HG03469 (cell line): ENCODE results near the gene THAP2.

Experiments used
- ATAC-seq: cut with Tn5 transposase; IDR thresholded peaks from one replicate; pipeline ENCODE4 v1.9.1; 2021; ENCODE audit warnings: mild to moderate bottlenecking, moderate library complexity, moderate number of reproducible peaks; ENCODE audit not compliant: unreplicated experiment

Gene THAP2

DNA sequence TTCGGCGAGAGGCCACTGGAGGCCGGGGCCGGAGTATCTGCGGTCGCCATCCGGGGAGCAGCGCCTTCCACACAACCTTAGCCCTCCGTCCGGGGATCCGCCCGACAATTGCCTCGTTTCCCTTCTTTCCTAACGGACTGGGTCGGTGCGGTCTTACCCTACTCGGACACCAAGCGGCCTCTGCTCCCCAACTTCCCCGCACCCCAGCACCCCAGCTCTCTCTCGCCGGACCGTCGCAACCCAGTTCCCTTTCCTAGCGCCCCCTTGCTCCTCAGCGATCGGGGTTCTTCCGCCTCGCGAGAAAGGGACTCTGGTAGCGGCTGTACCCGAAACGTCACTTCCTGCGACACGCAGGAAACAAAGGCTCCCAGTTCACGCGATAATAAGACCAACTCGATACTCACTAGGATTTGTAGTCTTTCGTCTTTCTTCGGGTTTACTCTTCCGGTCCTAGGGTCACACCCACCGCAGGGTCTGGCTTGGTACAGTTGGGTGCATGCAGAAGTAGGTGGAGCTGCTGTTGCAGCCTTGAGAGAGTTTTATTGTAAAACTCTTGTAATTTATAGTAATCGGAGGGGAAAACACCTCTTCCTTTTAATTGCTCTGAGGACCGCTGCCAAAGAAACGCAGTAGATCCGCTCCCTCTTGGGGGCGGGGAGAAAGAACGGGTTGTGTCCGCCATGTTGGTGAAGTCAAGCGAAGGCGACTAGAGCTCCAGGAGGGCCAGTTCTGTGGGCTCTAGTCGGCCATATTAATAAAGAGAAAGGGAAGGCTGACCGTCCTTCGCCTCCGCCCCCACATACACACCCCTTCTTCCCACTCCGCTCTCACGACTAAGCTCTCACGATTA, at the start of gene THAP2, which contains the start of gene ZFC3H1:
TSS of gene THAP2 (plus strand) at position 741 of the 850 bp plus-strand sequence. CDS start 209 bp downstream, outside the sequence.
TSS of gene ZFC3H1 (minus strand) at position 288 of the 850 bp plus-strand sequence. CDS start at position 50, 238 bp downstream.
- ATAC-seq: peak; percentile 87

DNA sequence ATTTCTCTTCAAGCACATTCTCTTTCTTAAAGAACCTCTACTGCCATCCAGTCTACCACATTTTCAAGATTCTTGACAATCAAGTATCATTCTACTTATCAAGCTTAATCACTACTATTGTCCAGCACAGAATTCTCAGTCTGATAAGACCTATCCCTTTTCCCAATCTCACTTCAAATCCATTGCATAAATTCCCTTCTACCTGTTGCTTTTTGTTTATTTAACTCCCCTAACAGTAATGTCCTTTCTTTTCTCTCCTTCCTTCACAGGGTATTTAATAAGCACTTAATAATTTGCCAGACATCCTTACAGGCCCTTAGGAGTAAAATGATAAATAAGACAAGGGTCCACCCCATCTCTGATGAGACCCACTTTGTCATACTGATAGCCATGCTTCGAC, 42.2 kb upstream of the THAP2 start:
- no peak for ATAC-seq

DNA sequence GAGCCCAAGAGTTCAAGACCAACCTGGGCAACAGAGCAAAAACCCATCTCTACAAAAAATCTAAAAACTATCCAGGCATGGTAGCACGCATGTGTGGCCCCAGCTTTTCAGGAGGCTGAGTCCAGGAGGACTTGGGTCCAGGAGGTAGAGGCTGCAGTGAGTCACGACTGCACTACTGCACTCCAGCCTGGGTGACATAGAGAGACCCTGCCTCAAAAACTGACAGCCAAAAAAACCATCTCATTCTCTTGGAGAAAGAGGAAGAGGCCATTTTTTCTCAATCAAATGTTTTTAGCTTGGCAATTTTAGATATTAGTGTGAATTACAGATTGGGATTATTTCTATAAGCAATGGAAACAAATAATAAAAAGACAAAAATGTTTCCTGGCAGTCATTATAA, 38.6 kb upstream of the THAP2 start:
- no peak for ATAC-seq

DNA sequence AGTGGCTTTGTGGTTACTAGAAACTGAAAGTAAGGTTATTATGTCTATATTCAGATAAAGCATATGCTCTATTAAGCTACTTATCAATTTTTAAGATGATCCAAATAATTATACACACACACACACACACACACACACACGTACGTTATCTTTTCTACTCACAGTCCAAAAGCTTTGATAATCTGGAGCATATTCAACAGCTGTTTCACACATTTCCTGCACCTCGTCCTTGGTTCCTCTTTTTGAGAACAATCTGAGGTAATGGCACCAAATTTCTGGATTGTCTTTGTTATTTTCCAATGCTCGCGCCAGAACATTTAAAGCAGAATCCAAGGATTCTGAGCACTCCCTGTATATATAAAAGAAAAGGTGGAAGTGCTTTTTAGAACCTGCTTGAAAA, 38.0 kb upstream of the THAP2 start:
- ATAC-seq: peak; percentile 66

DNA sequence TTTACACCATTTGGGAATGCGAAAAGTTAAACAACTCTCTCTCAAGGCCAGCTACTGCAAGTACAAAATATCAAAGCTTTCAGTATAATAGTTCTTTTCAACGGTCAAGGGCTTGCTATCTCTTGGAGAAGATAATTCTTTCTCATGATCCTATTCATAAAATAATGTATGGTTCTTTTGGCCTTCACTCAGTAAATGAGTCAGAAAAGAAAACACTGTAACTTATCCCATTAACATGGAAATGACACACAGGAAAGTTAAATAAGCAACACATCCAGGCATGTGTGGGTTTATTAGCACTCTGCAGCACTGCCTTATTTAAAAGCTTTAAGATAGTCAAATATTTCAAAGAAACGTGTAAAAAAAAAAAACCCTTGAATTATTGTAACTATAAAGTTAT, 37.3 kb upstream of the THAP2 start:
- no peak for ATAC-seq

DNA sequence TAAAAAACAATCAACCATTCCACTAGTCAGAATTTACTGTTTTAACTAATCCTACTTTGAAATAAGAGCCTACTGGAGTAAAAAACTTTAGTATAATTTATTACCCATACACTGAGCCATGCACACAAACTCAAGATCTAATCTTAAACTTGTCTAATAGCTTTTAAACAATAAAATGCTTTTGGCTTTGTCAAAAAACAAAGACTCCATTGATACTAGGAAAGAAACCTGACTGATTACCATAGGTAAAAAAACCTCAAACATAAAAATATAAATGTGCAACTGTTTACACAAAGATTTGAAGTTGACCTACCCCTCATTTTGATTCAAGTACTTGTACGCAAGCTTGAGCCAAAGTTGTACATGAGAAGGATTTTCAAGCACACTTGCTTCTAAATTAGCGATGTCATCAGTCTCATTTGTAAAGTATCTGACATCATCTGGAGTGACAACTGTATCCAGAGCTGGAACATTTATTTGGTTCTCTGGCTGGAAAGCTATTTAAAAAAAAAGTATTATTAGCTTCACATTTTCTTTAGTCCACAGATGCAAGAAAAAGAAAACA, 36.6 kb upstream of the THAP2 start:
- ATAC-seq: no peak

DNA sequence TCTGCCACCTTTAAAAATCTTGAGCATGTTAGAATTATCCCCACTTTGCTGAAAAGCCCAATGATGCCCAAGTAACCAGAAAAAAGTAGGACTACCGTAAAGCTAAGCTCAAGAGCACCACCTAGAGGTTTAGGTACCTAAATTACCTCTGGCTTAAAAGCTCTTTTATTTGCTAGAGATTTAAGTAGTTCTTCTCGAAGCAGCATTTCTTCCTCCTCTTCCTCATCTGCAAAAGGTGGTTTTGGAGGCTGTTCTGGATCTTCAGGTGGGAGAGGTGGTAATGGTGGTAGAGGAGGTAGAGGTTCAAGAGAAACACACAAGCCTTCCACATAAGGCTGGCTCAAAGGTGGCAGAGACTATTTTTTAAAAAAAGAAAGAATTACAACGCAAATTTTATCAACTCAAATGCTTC, 27.4 kb upstream of the THAP2 start:
- no peak for ATAC-seq

DNA sequence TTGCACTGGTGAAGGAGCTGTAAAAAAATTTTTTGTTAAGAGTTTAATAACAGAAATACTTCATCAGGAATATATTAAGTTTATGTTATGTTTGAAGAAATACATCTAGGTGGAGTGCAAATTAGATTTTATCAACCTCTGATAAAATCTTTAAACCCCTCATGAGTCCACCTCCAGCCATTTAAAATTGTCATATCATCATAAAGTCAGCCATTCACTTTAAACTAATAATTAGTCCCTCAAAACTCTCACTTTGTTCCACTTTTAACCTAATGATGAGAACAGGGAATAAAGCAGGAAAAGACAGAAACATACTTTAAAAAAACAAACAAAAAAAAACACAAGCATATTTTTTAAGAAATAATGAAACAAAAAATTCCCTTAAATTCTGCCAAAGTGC, 25.6 kb upstream of the THAP2 start:
- ATAC-seq: no peak

DNA sequence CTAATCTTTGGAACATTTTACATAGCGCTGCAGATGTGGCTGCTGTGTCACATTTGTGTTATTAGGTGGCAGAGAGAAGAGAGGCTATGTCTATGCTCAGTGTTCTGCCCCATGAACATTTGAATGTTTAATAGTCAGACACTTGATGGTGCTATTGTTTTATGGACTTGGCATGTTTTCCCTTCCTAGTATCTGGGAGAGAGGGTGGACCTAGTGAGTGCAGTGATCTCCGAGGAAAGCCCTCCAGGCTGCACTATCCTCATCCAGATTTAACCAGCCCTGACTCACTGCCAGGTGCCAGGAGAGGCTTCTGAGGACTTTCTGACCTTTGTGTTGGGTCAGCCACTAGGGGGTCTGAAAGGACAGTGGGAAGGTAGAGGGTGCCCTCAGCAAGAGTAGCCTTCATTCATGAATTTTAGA, 24.8 kb upstream of the THAP2 start:
- no peak for ATAC-seq

DNA sequence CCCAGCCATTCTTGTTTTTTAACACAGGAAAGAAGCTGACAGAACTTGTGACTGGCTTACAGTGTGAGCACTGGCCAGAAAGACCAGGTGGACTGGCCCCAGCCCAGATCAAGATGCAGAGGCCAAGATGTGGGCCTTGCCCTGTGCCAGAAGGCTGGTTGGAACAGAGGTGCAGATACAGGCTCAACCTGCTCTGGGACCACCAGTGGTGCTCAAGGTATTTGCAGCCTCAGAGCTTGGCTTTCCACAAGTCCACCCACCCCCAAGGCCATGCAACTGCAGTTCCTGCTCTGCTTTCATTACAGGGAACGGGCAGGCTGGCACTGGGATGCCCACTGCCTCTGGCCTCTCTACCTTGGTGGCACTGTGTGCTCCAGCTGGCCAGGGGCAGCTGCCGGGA, 23.8 kb upstream of the THAP2 start:
- ATAC-seq: no peak

DNA sequence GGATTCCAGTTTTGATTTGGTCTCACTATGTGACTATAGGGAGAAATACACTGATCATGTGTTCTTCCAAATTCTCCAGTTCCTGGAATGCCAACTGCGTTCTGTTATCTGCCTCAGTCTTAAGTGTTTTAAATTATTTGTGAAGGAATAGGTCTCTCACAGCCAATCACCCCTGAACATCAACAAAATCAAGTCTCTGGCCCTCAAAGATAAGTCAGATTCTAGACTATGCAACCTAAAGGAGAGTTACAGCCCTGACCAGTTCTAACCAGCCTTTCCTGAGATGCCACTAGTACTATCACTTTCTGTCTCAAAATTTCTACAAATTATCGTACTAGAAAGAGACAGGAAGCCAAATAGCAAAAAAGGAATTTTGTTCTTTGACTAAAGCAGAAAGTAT, 22.7 kb upstream of the THAP2 start:
- no peak for ATAC-seq

DNA sequence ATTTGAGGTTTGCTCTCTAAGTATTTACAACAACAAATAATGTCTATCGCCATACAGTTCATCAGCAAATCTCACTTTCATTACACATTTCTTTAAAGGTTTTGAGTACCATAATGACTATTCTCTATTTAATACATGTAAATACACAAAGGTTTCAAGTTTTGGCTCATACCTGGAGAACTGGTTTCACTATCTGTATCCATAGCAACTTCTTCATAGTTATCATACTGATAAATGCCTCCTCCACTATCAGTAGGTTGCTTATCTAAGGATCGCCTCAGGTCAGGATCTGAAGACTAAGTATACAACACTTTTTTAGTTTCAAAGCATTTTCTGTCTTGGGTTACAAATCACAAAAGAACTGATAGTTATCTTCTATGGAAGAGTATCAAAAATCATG, 21.8 kb upstream of the THAP2 start:
- ATAC-seq: no peak

DNA sequence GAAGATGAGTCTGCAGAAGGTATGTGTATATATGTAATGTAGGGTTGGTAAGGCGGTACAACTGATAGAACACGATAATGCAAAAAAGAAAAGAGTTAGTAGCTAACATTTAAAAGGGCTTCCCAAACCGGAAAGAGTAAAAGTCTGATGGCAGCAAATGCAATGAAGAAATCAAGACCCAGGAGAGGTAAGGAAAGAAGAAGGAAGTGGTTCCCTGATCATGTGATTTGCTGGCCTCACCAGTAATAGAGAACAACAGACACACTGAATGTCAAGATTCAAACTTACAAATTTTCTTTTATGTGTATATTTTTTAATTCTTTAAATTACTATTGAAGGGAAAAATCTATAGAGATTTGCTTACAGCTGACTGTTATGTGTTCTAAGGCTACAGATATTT, 18.8 kb upstream of the THAP2 start:
- ATAC-seq: no peak

DNA sequence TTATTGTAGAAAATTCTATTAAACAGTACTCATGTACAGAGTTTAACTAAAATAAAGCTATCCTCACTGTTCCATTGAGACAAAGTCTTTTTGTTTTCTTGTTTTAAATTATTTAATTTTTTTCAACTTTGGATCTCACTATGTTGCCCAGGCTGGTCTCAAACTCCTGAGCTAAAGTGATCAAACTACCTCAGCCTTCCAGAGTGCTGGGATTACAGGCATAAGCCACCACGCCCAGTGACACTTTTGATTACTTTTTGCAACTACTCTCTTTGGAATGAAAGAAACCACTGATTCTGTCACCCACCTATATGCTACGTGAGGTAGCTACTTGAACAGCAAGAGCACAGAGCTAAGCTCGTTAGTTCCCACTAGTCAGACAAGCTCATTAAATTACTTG, 17.6 kb upstream of the THAP2 start:
- ATAC-seq: no peak

DNA sequence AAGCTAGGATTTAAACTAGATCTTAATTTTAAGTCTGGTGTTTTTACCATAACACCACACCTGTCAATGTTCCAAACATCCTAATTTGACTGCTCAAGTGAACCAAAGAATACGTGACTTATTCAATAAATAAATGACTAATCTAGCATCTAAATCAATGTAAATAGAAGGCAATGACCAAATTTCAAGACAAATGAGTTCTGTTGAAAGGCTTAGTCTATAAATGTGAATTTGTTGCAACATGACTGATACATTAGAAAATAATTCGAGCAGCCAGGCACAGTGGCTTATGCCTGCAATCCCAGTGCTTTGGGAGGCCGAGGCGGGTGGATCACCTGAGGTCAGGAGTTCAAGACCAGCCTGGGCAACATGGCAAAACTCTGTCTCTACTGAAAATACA, 15.6 kb upstream of the THAP2 start:
- no peak for ATAC-seq

DNA sequence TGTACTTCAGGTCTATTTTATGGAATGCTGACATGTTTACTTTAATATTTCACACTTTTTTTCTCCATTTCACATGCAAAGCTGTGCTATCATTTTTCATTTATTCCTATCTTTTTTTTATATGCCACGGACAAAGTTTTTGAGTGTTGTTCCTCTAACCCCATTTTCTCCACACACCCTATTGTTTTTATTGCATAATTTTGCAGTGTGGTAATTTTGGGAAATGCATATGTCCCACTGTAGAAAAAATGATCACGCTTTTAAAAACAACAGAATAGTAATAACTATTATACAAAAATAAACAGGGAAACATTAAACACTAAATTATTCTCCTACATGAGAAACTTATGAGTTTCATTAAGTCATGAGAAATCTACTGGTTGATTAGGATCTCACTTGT, 14.7 kb upstream of the THAP2 start:
- no peak for ATAC-seq

DNA sequence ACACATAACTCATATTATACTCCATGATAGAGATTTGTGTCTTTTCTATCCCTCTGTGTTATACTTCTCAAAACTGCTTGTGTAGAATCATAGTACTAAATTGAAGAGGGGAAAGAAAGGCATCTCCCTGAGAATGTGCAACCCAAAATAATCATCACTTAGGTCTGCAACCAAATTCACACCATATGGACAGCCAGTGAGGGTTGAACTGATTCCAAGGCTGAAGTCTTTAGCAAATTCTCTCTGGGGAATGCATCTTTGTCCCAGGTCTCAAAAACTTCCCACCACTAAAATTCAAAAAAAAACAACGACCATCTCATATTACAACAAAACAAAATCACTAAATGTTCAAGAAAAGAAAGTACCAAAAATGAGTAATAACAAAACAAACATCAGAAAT, 11.4 kb upstream of the THAP2 start:
- no peak for ATAC-seq

DNA sequence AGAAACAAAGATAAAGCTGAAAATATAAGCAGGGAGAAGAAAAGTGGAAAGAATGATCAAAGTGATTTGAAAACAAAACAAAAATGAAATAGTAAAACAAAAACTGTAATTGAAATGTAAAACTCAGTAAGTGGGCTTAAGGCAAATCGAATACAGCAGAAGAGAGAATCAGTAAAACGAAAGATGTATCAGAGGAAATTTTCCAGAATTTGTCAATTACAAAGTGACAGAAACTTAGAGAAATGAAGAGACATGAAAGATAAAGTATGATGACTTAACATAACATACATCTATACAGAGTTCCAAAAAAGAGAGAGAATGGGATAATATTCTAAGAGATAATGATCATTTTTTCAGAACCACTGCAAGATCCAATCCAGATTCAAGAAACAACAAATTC, 11.0 kb upstream of the THAP2 start:
- no peak for ATAC-seq

DNA sequence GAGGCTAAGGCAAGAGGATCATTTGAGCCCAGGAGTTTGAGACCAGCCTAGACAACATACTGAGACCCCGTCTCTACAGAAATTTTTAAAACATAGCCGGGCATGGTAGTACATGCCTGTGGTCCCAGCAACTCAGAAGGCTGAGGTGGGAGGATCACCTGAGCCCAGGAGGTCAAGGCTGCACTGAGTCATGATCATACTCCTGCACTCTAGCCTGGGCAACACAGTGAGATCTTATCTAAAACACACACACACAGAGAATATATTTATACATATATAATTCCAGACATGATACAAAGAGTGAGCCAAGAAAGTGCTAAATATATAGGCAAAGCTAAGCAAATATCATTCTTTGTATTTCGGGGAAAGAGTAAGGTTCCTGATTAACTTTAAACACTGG, 9.9 kb upstream of the THAP2 start:
- ATAC-seq: no peak

DNA sequence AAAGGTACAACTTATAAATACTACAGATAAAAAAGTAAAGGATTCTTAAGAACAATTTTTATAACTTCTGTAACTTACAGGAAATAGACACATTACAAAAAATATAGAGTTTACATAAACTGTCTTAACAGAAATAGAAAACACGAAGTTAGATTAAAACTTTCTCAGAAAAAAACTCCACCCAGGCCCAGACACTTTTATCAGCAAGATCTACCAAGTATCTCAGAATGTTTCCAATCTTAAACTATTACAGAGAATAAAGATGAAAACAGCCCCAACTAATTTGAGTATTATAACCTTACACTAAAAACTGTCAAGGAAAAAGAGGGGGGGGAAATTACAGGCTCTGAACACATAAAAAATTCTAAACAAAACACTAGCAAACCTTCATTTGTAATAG, 8.6 kb upstream of the THAP2 start:
- no peak for ATAC-seq

DNA sequence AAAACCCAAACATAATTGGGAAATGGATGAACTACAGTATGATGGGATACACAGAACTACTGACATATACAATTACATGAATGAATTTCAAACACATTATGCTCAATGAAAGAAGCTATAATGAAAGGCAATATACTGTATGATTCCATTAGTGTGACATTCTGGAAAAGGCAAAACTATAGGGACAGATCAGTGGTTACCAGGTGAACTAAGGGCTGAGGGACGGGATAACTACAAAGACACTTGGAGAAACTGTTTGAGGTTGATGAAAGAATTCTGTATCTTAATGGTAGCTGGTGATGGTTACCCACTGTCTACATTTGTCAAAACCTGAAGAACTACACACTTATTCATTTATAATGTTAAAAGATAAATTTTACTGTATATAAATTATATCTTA, 8.2 kb upstream of the THAP2 start:
- no peak for ATAC-seq

DNA sequence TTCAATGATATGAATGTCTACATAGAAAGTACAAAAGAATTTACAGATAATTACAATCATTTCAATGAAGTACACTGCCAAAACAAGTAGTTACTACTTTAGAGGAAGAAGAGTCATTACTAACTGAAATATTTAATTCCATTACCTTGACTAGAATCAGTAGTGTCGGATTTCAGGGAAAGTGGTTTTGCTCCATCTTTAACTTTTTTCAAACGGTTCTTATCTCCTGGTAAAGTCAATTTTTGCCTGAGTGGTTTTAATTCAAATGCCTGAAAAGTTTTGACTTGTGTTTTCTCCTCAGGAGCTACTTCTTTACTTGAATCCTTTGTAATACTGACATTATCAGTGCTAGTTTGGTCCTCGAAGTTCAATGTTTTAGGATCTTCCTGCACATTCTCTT, 7.4 kb upstream of the THAP2 start:
- no peak for ATAC-seq
